GM12892 (cell line): Measurements from ENCODE around the gene PVALEF.

ENCODE experiments used
- POLR2A ChIP-seq: IDR thresholded peaks from 2 replicates; pipeline ENCODE4 v1.6.1; 2011; ENCODE audit warnings: low read depth, low read length, control low read depth
- TAF1 ChIP-seq: IDR thresholded peaks from 2 replicates; pipeline ENCODE4 v1.6.1; 2011; ENCODE audit warnings: low read depth, mild to moderate bottlenecking, control low read depth, low read length, borderline replicate concordance

- no peak for TF ChIP-seq POLR2A
- TF ChIP-seq TAF1: no peak
Observed at GRCh38 chr17:81118308-81119221, 46.7 kb upstream of the PVALEF start.
